Measurements from ENCODE around the gene COL27A1.

GRCh38 chr9:114300153-114300845 lies 145.0 kb downstream of the COL27A1 start:
- TF ChIP-seq POLR2A (IDR thresholded peaks at IDR 0.05; ENCODE audit: low read depth, low read length) (no peak), CTCF (IDR thresholded peaks at IDR 0.05; ENCODE audit: extremely low read depth in 1 of 2, insufficient read depth in 1 of 2, low read depth in 1 of 2, low read length in 2 of 2) (no peak), JUN (IDR thresholded peaks at IDR 0.05; ENCODE audit: borderline replicate concordance, insufficient read depth, insufficient read length, low read depth) (no peak), POLR2AphosphoS5 (IDR thresholded peaks at IDR 0.05; ENCODE audit: insufficient read depth, low read depth, low read length) (no peak), MAX (IDR thresholded peaks at IDR 0.05; ENCODE audit: insufficient read depth, insufficient read length) (no peak), EZH2 (IDR thresholded peaks at IDR 0.05; ENCODE audit: borderline replicate concordance, low read depth, low read length, severe bottlenecking) (no peak)

Data from endothelial cell of umbilical vein (primary cell).